ENCODE results near the gene NRXN3. TPM values are rescaled to one million over a fixed set of nuclear protein-coding genes. Genes with fewer than 3 reads are reported as not detected.

NRXN3 gene
- total RNA-seq, 1 donor: 2.5 TPM

DNA sequence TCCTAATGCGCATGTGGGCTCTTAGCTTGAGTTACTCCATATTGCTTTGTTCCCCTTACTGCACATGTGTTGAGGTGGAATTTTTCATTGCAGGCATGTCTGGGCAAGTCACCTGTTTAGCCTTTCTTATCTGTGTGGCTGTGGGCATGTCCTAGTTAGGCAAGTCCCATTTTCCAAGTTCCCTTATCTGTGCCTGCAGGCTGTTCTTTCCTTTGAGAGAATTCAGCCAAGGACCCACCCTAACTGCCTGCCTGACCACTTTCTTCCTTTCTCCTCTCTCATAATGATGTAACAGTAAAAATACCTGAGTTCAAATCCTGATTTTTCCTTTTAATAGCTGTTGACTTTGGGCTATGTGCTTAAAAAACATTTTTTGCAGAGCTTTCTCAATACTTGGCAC lies 870.6 kb downstream of the NRXN3 start:
- H2AFZ ChIP-seq (ENCODE audit: low read length): no peak overlapping the region
- peaks cover 3% of the 10 kb centered on the region for H3K9me3 ChIP-seq (ENCODE audit: low read depth, low read length)
- no peak overlapping the region for H3K27ac ChIP-seq (ENCODE audit: low read depth, low read length)
- H3K4me2 ChIP-seq (ENCODE audit: insufficient read depth, low read length): no peak overlapping the region
- H3K4me1 ChIP-seq (ENCODE audit: insufficient read depth, low read length): no peaks in the 10 kb centered on the region
- DNase-seq (ENCODE audit: insufficient read length, low spot score, missing footprints): no peak
- TF ChIP-seq, protein P1, sequence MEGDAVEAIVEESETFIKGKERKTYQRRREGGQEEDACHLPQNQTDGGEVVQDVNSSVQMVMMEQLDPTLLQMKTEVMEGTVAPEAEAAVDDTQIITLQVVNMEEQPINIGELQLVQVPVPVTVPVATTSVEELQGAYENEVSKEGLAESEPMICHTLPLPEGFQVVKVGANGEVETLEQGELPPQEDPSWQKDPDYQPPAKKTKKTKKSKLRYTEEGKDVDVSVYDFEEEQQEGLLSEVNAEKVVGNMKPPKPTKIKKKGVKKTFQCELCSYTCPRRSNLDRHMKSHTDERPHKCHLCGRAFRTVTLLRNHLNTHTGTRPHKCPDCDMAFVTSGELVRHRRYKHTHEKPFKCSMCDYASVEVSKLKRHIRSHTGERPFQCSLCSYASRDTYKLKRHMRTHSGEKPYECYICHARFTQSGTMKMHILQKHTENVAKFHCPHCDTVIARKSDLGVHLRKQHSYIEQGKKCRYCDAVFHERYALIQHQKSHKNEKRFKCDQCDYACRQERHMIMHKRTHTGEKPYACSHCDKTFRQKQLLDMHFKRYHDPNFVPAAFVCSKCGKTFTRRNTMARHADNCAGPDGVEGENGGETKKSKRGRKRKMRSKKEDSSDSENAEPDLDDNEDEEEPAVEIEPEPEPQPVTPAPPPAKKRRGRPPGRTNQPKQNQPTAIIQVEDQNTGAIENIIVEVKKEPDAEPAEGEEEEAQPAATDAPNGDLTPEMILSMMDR (IDR thresholded peaks at IDR 0.05; ENCODE audit: extremely low read depth, low read depth, low read length): no peak
- no peaks in the 10 kb centered on the region for H3K79me2 ChIP-seq (ENCODE audit: insufficient read depth, low read length)
- no peak overlapping the region for H3K4me3 ChIP-seq (ENCODE audit: insufficient read depth, low read length)
- H3K27me3 ChIP-seq (ENCODE audit: insufficient read depth, low read length): no peaks in the 10 kb centered on the region
- no peaks in the 10 kb centered on the region for H4K20me1 ChIP-seq (ENCODE audit: insufficient read depth, low read length)
- H3K36me3 ChIP-seq (ENCODE audit: insufficient read depth, low read length): no peaks in the 10 kb centered on the region

DNA sequence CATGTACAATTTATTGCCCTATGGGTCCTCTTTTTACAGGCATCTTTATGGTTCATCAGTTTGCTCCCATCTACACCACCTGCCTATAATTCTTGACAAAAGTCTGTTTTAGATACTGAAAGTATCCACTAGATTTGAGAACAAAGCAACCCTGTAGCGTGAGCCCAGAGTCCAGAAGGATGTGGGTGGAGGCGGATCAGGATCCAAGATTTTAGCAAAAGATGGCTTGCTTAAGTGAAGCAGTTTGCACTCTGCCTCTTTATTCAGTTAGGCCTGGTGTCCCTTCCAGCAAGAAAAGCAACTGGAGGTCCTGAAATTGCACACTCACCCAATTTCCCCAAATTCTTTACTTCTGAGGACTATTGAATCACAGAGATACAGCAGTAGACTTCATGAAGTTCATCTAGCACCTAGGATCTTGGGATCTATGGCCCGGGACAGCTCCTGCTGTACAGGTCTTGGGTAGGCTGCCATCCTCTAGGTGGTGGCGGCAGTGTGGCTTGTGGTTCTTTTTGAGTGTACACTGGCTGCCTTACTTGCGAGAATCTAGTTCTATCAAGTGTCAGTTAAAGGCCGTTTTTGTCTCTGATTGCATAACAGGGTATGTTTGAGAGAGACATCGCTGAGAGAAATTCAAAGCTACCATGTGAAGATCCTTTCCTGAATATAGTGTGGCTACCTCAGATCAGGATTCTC lies 873.2 kb downstream of the NRXN3 start:
- DNase-seq (ENCODE audit: insufficient read length, low spot score, missing footprints): no peak
- TF ChIP-seq, protein P1 (IDR thresholded peaks at IDR 0.05; ENCODE audit: extremely low read depth, low read depth, low read length): no peak
- no peak overlapping the region for H3K27ac ChIP-seq (ENCODE audit: low read depth, low read length)

DNA sequence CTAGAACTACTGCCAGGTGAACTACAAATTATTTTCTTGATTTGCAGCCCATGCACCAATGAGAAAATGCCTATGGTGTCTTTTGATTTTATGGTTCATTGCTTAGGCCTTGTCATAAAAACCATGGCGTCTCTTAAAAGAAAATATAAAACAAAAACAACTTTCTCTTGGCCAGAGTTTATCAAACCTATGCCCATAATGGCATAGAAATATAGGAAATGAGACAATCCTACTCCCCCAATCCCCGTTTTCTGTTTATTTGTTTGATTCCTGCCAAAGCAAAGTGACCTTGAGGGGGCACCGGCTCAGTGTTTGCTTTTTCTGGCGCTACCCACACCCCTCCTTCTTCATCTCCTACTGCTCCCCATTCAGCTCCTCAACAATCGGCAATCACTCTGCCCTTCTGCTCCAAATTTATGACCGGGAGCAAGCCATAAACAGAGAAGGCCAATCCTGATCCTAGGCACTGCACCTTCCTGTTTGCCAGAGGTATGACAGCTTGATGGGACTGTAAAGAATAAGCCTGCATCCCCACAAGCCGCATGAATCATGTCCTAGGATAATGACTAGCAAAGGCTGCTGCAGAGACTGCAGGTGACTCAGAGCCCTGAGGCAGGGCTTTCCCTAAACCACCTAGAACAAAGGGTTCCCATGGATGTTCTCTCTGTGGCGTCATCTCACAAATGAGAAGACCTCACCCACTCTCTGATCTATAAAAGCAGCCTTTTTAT lies 874.9 kb downstream of the NRXN3 start:
- H2AFZ ChIP-seq (ENCODE audit: low read length): no peak overlapping the region
- H3K36me3 ChIP-seq (ENCODE audit: insufficient read depth, low read length): no peaks in the 10 kb centered on the region
- H3K27me3 ChIP-seq (ENCODE audit: insufficient read depth, low read length): no peaks in the 10 kb centered on the region
- no peaks in the 10 kb centered on the region for H3K4me1 ChIP-seq (ENCODE audit: insufficient read depth, low read length)
- no peaks in the 10 kb centered on the region for H3K79me2 ChIP-seq (ENCODE audit: insufficient read depth, low read length)
- peaks cover 3% of the 10 kb centered on the region for H3K9me3 ChIP-seq (ENCODE audit: low read depth, low read length)
- TF ChIP-seq, protein P1 (IDR thresholded peaks at IDR 0.05; ENCODE audit: extremely low read depth, low read depth, low read length): no peak
- no peak overlapping the region for H3K4me2 ChIP-seq (ENCODE audit: insufficient read depth, low read length)
- no peak overlapping the region for H3K27ac ChIP-seq (ENCODE audit: low read depth, low read length)
- H4K20me1 ChIP-seq (ENCODE audit: insufficient read depth, low read length): no peaks in the 10 kb centered on the region
- no peak overlapping the region for H3K4me3 ChIP-seq (ENCODE audit: insufficient read depth, low read length)
- DNase-seq (ENCODE audit: insufficient read length, low spot score, missing footprints): no peak

More for the DNA sequence above, 873.2 kb downstream of the NRXN3 start:
- peaks cover 3% of the 10 kb centered on the region for H3K9me3 ChIP-seq (ENCODE audit: low read depth, low read length)
- no peaks in the 10 kb centered on the region for H3K4me1 ChIP-seq (ENCODE audit: insufficient read depth, low read length)
- no peak overlapping the region for H2AFZ ChIP-seq (ENCODE audit: low read length)
- H3K27me3 ChIP-seq (ENCODE audit: insufficient read depth, low read length): no peaks in the 10 kb centered on the region
- H4K20me1 ChIP-seq (ENCODE audit: insufficient read depth, low read length): no peaks in the 10 kb centered on the region
- H3K4me3 ChIP-seq (ENCODE audit: insufficient read depth, low read length): no peak overlapping the region
- no peaks in the 10 kb centered on the region for H3K79me2 ChIP-seq (ENCODE audit: insufficient read depth, low read length)
- no peaks in the 10 kb centered on the region for H3K36me3 ChIP-seq (ENCODE audit: insufficient read depth, low read length)
- no peak overlapping the region for H3K4me2 ChIP-seq (ENCODE audit: insufficient read depth, low read length)

All from osteoblast (primary cell).